PC-3 (cell line): Measurements from ENCODE around the gene STX8. TPM values are rescaled to one million over a fixed set of nuclear protein-coding genes. Genes with fewer than 3 reads are reported as not detected.

ENCODE experiments used
- ATAC-seq: fragments of 200-7000 bp; cut with Tn5 transposase; 2 replicates; pipeline ENCODE4 v1.9.1; 2020; ENCODE audit warnings: mild to moderate bottlenecking, moderate library complexity
- BruUV-seq: library from RNA; stranded (reverse); fragments of 400-500 nt; replicated peaks from 2 replicates; lab custom pipeline; 2021; lab: Mats Ljungman, UMichigan
- CTCF ChIA-PET: fragments of 300-600 bp; sonication (Branson Sonifier 250); formaldehyde crosslinking; loops from one replicate; lab custom pipeline; 2022; ENCODE audit warnings: antibody characterized with exemption; lab: Charles Lee
- POLR2A ChIA-PET: fragments of 300-600 bp; sonication (Branson Sonifier 250); formaldehyde crosslinking; loops from one replicate; lab custom pipeline; 2022; ENCODE audit warnings: antibody characterized with exemption; ENCODE audit not compliant: unreplicated experiment; lab: Charles Lee
- DNase-seq: peaks from one replicate; pipeline ENCODE4 v3.0.0-alpha.2; 2015
- H2AFZ ChIP-seq: fragments of 300-600 bp; sonication (generic); 2 replicates; pipeline ENCODE4 v1.6.0; 2016; ENCODE audit warnings: antibody characterized with exemption, low read length
- H3F3A ChIP-seq: fragments of 300-600 bp; sonication (generic); one replicate; pipeline ENCODE4 v1.6.0; 2017; ENCODE audit warnings: antibody characterized with exemption, low read length, control low read depth, mild to moderate bottlenecking; ENCODE audit not compliant: unreplicated experiment
- H3K27ac ChIP-seq: fragments of 300-600 bp; sonication (generic); 2 replicates; pipeline ENCODE4 v1.5.1; 2016; ENCODE audit warnings: mild to moderate bottlenecking, low read length
- H3K27me3 ChIP-seq: fragments of 300-600 bp; sonication (generic); 2 replicates; pipeline ENCODE4 v1.6.1; 2016; ENCODE audit warnings: low read length, mixed read lengths
- H3K36me3 ChIP-seq: fragments of 300-600 bp; sonication (generic); 2 replicates; pipeline ENCODE4 v1.6.1; 2016; ENCODE audit warnings: low read depth, mixed run types, low read length, mixed read lengths
- H3K4me1 ChIP-seq: fragments of 300-600 bp; sonication (generic); 2 replicates; pipeline ENCODE4 v1.5.1; 2016; ENCODE audit warnings: low read length; ENCODE audit not compliant: insufficient read depth
- H3K4me2 ChIP-seq: fragments of 300-600 bp; sonication (generic); 2 replicates; pipeline ENCODE4 v1.6.0; 2016; ENCODE audit warnings: low read length
- H3K4me3 ChIP-seq: fragments of 300-600 bp; sonication (generic); 2 replicates; pipeline ENCODE4 v1.5.1; 2016; ENCODE audit warnings: mild to moderate bottlenecking, low read length, mixed read lengths
- H3K79me2 ChIP-seq: fragments of 300-600 bp; sonication (generic); 2 replicates; pipeline ENCODE4 v1.6.1; 2017; ENCODE audit warnings: low read length, mixed read lengths
- H3K9ac ChIP-seq: fragments of 300-600 bp; sonication (generic); 2 replicates; pipeline ENCODE4 v1.6.0; 2016; ENCODE audit warnings: mild to moderate bottlenecking, low read length
- H3K9me2 ChIP-seq: fragments of 300-600 bp; sonication (generic); replicated peaks from 2 replicates; pipeline ENCODE4 v1.6.1; 2016; ENCODE audit warnings: mixed run types, low read length, mixed read lengths
- H3K9me3 ChIP-seq: fragments of 300-600 bp; sonication (generic); 2 replicates; pipeline ENCODE4 v1.6.1; 2016; ENCODE audit warnings: low read length, mixed read lengths
- H4K20me1 ChIP-seq: fragments of 300-600 bp; sonication (generic); 2 replicates; pipeline ENCODE4 v1.6.1; 2016; ENCODE audit warnings: low read length, mixed read lengths
- EZH2 ChIP-seq: fragments of 300-600 bp; sonication (generic); IDR thresholded peaks from one replicate; pipeline ENCODE4 v1.6.1; 2017; ENCODE audit warnings: antibody characterized with exemption, mild to moderate bottlenecking, low read length; ENCODE audit not compliant: unreplicated experiment
- EZH2phosphoT487 ChIP-seq: fragments of 300-600 bp; sonication (generic); IDR thresholded peaks from 2 replicates; pipeline ENCODE4 v1.6.1; 2018; ENCODE audit warnings: mild to moderate bottlenecking, antibody characterized with exemption, low read length, borderline replicate concordance
- intact Hi-C: fragments of 100-400 bp; cut with micrococcal nuclease; formaldehyde crosslinking; loops from 2 replicates; pipeline ENCODE4 v1.9.0; 2023
- total RNA-seq: library from RNA; depleted of rRNA; stranded (reverse); fragments of >200 nt; gene quantifications from 2 replicates; pipeline ENCODE4 v1.2.3, GENCODE V29; 2014
- TF ChIP-seq, protein P1 (sequence below): fragments of 300-600 bp; sonication (generic); conservative IDR thresholded peaks from 2 replicates; pipeline ENCODE4 v1.5.1; 2017; ENCODE audit warnings: antibody characterized with exemption, low read depth, mild to moderate bottlenecking, low read length

STX8 gene
- total RNA-seq, 1 experiment from 2014 or later: 57.4 TPM

DNA sequence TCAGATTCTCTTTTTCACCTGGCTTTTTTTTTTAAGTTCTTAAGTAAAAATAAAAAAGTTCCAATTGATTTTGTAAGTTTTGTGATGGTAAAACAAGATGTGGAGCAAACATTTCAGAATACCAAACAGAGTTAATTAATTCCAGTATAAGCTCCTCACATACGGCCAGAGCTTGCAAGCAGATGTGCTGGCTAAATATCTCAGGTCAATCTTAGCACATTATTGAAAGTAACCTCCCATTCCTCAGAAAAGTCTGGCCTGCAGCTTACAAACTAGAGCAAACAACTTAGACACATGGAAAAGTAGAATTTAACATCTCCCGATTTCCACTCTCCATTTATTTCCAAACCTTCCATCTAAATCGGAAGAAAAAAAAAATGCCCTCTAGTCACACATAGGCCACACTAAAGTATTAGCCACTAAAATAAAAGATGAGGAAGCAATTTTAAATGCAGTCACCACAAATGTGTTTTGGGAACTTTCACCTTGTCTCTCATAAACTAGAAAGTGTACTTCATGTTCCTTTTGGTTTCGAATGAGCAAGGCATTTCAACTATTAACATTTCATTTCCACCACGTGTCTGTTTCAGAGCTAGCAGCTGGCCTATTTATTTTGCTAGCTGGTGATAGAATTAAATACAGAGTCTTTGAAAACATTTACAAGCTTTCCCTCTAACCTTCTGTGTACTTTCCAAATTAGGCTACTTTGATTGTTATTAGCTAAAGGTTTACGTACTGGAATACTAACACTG lies 143.3 kb downstream of the STX8 start:
- no peaks in the 10 kb centered on the region for H3K79me2 ChIP-seq
- intact Hi-C loops: no loop called here
- no peak for ATAC-seq
- H4K20me1 ChIP-seq: no peaks in the 10 kb centered on the region
- ChIA-PET CTCF (no interaction called here), POLR2A (no interaction called here)
- H2AFZ ChIP-seq: no peak overlapping the region
- no peaks in the 10 kb centered on the region for H3K4me1 ChIP-seq
- no peaks in the 10 kb centered on the region for H3K9me2 ChIP-seq
- H3K27ac ChIP-seq: no peak overlapping the region
- DNase-seq: no peak
- H3K4me2 ChIP-seq: no peak overlapping the region
- no peaks in the 10 kb centered on the region for H3K9me3 ChIP-seq
- H3K36me3 ChIP-seq: no peaks in the 10 kb centered on the region
- H3K9ac ChIP-seq: no peak overlapping the region
- no TSS peak for BruUV-seq
- H3K27me3 ChIP-seq: no peaks in the 10 kb centered on the region
- no peak overlapping the region for H3K4me3 ChIP-seq
- TF ChIP-seq EZH2: no peak
- no peaks in the 10 kb centered on the region for H3F3A ChIP-seq

DNA sequence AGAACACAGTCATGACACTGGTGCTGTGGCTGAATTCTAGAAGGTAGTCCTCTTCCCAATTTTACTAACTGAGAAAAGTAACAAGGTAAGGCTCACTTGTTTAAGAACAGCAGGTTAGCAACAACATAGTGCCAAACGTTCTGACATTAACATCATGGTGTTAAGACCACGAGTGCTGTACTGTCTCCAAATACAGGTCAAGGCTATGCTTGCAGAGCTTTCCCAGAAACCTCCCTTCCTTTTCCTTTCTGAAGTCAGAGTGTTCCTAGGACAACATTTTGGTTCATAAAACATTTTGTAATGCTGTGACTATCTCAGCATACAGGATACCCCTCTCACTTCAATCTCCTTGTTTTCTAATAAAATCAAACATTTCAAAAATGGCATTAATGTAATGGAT lies 144.0 kb downstream of the STX8 start:
- no TSS peak for BruUV-seq
- POLR2A ChIA-PET: no interaction called here

DNA sequence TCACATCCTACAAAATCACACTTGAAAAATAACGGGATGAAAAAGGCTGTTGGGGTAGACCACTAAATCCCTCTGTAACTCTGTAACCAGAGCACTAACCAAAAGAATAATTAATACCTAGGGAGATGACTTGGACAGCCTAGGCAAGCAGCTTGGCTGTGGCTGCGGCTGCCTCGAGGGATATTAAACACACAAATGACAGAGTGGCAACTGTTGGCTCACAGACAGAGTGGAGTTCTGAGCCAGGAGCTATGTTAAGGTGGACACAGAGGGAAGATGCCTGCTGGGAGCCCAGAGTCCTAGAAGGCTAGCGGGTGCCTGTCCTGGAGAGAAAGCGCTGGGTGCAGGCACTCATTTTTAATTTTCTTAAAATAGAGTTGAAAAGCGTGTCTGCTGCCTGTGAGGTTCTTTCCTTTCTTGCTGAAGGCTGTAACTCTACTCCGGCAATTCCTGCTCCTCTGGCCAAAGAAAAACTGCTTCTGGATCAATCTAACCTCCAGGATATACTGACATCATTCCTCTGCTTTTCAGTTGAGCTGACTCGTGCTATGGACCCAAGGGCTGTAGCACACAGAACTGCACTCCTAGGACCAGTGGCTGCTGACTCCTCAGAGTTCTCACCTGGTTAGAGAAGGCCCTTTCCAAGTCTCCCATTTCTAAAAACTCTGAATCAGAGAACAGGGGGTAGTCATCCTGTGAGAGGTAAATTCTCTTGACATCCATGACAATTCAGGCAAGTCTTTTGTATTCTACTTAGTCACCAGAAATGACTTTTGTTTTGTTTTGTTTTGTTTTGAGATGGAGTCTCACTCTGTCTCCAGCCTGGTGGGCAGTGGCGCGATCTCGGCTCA lies 147.9 kb downstream of the STX8 start:
- no peak overlapping the region for H3K9ac ChIP-seq
- H3K27ac ChIP-seq: no peak overlapping the region
- no peaks in the 10 kb centered on the region for H3K79me2 ChIP-seq
- no peaks in the 10 kb centered on the region for H3K9me2 ChIP-seq
- no peak overlapping the region for H2AFZ ChIP-seq
- H3K4me1 ChIP-seq: no peaks in the 10 kb centered on the region
- ChIA-PET CTCF (no interaction called here), POLR2A (no interaction called here)
- ATAC-seq (no peak), DNase-seq (no peak)
- intact Hi-C loops: no loop called here
- no peaks in the 10 kb centered on the region for H3K36me3 ChIP-seq
- no peaks in the 10 kb centered on the region for H4K20me1 ChIP-seq
- H3K9me3 ChIP-seq: no peaks in the 10 kb centered on the region
- TF ChIP-seq EZH2phosphoT487: no peak
- TF ChIP-seq, protein P1, sequence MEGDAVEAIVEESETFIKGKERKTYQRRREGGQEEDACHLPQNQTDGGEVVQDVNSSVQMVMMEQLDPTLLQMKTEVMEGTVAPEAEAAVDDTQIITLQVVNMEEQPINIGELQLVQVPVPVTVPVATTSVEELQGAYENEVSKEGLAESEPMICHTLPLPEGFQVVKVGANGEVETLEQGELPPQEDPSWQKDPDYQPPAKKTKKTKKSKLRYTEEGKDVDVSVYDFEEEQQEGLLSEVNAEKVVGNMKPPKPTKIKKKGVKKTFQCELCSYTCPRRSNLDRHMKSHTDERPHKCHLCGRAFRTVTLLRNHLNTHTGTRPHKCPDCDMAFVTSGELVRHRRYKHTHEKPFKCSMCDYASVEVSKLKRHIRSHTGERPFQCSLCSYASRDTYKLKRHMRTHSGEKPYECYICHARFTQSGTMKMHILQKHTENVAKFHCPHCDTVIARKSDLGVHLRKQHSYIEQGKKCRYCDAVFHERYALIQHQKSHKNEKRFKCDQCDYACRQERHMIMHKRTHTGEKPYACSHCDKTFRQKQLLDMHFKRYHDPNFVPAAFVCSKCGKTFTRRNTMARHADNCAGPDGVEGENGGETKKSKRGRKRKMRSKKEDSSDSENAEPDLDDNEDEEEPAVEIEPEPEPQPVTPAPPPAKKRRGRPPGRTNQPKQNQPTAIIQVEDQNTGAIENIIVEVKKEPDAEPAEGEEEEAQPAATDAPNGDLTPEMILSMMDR: no peak
- no peak for TF ChIP-seq EZH2
- no peaks in the 10 kb centered on the region for H3F3A ChIP-seq
- no peak overlapping the region for H3K4me3 ChIP-seq
- H3K27me3 ChIP-seq: no peaks in the 10 kb centered on the region
- BruUV-seq: no TSS peak
- H3K4me2 ChIP-seq: no peak overlapping the region

More for the DNA sequence above, 144.0 kb downstream of the STX8 start:
- Histone ChIP-seq H3K9me3 (no peaks in the 10 kb centered on the region), H3F3A (no peaks in the 10 kb centered on the region), H3K9me2 (no peaks in the 10 kb centered on the region), H3K27ac (no peak overlapping the region), H4K20me1 (no peaks in the 10 kb centered on the region), H2AFZ (no peak overlapping the region), H3K9ac (no peak overlapping the region), H3K4me3 (no peak overlapping the region), H3K27me3 (no peaks in the 10 kb centered on the region), H3K79me2 (no peaks in the 10 kb centered on the region), H3K36me3 (no peaks in the 10 kb centered on the region), H3K4me1 (no peaks in the 10 kb centered on the region), H3K4me2 (no peak overlapping the region)
- intact Hi-C loops: no loop called here
- no peak for DNase-seq
- TF ChIP-seq, protein P1: no peak
- TF ChIP-seq EZH2 (no peak), EZH2phosphoT487 (no peak)
- CTCF ChIA-PET: no interaction called here
- no peak for ATAC-seq
